DMS153 treated with DMSO at 0.1 percent for 48 hours (cell line): ENCODE measurements around the gene NTM.

Experiments used
- DNase-seq: peaks from one replicate; lab custom pipeline; 2025; ENCODE audit not compliant: unreplicated experiment; lab: John Stamatoyannopoulos, UW

Gene NTM

GRCh38 chr11:131460931-131461330 is 90.5 kb downstream of the NTM start:
- no peak for DNase-seq

GRCh38 chr11:131462622-131463021 is 92.2 kb downstream of the NTM start:
- DNase-seq: no peak

- DNase-seq: no peak
Observed at GRCh38 chr11:131463162-131463561, 92.7 kb downstream of the NTM start.

GRCh38 chr11:131463649-131464425 is 93.4 kb downstream of the NTM start:
- no peak for DNase-seq

DNA sequence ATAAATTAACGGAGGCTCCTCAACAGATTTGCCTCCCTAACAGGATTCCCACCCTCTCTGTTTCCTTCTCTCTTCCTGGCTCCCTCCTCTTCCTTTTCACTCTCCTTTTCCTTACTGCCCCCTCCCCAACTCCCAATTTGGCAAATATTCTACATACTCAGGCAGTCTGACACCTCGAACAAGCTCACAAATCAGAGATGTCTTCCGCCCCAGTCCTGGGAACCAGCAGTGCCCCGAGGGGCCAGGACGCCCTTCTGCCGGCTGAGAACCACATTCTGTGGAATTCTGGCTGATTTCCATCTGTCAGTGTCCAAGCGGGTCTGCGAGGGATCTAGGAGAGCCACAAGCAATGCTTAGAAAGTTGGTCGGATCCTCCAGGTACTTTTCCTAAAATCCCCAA is 94.0 kb downstream of the NTM start:
- no peak for DNase-seq

DNA sequence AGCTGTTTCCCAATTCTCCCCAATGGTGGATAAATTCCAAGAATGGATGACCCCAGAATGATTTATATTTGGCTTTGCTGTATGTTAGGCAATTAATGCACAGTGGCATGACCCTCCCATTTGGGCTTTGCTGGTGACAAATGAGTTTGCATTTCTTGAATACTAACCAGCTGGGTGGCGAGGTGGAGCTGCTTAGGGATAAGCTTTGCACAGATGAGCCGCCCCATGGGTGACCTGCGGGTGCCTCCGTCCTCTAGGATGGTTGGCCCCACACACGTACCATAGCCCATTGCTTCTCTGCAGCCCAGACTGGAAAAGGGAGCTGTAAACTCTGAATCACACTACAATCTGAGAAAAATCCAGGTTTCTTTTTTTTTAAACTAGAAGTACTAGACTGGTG is 94.6 kb downstream of the NTM start:
- DNase-seq: no peak

DNA sequence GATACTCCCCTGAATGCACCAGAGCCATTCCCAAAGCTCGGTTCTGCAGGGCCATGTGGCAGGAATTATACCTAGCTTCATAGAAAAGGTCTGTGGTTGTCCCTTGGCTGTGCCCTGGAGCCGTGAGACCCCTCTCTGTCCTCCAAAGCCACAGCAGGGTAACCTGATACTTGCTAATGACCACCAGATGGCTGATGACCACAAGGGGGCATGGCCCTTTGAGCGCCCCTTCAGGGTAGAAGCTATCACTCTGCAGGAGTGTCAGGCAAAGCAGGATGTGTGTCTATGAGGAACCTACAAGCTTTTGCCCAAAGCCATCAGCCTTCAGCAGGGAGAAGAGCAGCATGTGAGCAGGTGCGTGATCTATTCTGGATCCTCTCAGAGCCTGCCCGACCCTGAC is 95.3 kb downstream of the NTM start:
- DNase-seq: no peak

DNA sequence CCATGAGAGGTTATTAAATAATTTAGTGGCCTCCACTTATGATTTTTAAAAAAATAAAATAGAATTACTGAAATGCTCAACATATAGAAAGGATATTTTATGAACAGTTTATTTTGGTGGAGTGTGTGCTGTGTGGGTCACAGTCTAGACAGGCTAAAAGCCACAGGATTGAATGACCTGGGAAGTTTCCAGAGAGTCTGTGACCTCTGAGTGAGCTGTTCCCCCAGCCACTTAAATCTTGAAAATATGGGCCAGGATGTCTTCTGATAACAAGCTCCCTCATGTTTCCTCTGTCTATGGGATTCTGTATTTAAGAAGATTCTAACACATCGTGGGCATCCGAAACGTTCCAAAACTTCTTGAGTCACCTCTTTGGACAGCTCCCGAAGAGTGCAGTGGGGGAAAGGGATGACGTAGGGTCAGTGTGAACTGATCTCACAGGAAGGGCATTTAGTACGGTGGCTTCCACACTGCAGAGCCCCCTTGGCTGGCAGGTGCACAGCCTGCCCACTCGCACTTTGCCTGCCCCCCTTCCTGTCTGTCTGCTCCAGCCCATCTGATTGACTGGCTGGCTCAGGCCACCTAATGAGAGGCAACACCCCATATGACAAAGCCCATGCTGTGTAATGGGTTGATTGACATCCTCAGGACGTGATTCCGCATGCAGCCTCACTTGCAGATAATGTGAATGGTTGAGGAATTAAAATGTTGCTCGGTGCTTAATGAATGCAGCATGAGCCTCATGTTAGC is 97.4 kb downstream of the NTM start:
- no peak for DNase-seq

- no peak for DNase-seq
Observed at GRCh38 chr11:131468565-131468964, 98.2 kb downstream of the NTM start.

DNA sequence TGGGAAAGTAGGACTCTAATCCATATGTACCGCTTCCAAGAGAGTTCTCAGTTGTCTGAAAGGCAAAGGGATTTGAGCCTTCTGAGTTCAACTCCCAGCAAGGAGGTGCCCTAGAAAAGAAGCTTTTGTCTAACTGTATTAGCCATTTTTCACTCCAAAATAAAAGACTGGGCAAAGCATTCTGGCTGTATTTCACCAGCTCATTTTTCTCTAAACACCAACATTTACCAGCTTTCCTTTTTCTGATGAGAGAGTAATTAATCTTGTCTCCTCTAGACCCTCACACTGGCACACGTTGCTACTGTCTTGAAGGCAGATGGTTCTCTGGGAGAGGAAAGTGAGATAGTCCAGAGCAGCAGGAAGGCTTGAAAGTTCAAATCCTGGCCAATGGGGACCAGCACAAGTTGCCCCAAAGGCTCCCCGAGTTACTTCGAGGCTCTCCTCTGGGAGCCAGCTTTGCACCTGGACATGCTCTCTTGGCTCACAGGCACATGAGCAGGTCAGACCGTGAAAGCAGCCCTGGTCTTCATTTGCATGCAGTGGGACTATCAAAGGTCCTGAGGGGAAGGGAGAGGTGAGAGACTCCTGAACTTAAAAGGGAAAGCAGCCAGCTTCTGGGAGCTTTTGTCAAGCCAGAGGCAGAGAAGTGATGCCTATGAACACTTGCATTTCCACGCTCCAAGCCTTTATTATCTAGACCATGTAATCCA is 100.0 kb downstream of the NTM start:
- DNase-seq: no peak

GRCh38 chr11:131471976-131472375 is 101.6 kb downstream of the NTM start:
- no peak for DNase-seq

DNA sequence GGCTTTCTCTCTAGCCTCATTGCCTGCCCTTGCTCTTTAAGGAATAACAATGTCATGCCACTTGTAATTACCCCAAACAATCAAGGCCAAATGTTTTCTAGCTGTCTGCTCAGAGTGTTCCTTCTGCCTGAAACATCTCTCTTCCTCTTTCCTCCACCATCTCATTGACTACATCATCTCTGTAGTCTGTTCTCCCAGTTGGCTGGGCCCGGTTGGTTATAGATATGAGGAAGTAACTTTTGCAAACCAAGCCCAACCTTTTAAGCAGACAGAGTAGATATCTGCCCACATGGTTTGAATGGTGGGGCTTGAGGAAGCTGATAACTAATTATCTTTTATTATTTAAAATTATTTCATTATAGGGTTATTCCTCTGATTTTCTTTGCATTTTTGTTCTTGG is 104.5 kb downstream of the NTM start:
- DNase-seq: no peak

DNA sequence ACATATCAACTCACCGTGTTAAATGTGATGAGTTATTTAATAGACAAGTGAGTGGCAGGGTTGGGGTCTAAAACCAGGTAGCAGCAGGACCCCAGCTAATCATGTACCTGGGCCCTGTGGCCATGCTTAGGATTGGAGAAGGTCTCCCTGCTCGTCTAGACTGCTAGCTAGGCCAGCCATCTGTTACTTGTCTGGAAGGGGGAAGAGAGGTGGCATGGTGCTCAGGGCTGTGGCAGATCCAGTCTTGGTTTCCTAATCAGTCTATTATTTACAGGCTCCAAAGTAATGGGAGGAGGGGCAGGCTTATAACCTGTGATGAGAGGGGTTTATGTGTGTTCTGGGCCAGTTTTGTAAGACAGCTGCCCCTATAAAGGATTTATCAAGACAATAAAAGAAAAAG is 105.9 kb downstream of the NTM start:
- no peak for DNase-seq

GRCh38 chr11:131478341-131478740 is 107.9 kb downstream of the NTM start:
- DNase-seq: no peak

- no peak for DNase-seq
Observed at GRCh38 chr11:131481303-131481702, 110.9 kb downstream of the NTM start.

- DNase-seq: no peak
Observed at GRCh38 chr11:131481971-131482370, 111.6 kb downstream of the NTM start.

- DNase-seq: no peak
Observed at GRCh38 chr11:131483453-131483852, 113.0 kb downstream of the NTM start.

- no peak for DNase-seq
Observed at GRCh38 chr11:131483877-131484276, 113.5 kb downstream of the NTM start.

- no peak for DNase-seq
Observed at GRCh38 chr11:131486100-131486499, 115.7 kb downstream of the NTM start.

GRCh38 chr11:131486937-131487635 is 116.7 kb downstream of the NTM start:
- DNase-seq: no peak

DNA sequence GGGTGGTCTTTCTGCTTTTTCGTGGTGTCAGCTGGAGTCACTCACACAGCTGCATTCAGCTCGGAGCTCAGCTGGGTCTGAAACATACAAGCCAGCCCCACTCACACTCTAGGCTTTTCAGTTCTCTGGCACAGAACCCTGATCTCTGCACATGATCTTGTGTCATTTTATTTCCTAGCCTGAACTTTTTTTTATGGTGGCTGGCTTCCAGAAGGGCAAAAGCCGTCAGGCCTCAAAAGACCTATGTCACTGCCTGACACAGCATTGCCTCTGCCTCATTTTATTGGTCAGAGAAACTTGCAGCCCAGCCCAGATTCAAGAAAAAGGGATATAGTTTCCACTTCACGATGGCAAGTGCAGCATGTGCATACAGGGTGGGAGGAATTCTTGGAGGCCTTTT is 117.8 kb downstream of the NTM start:
- DNase-seq: no peak
